GM06990 (cell line): ENCODE measurements around the gene RICTOR.
A peak's percentile ranks its signal among the peaks of the same experiment; 100 is the strongest.

Experiments used
- DNase-seq: peaks from one replicate; pipeline ENCODE4 v3.0.0-alpha.2; 2011; ENCODE audit not compliant: insufficient read length; ENCODE audit errors: extremely low read depth
- H3K27me3 ChIP-seq: replicated peaks from 2 replicates; pipeline ENCODE4 v1.6.0; 2011; ENCODE audit warnings: low read length; ENCODE audit not compliant: control insufficient read depth, insufficient read depth
- H3K36me3 ChIP-seq: 2 replicates; pipeline ENCODE4 v1.5.1; 2011; ENCODE audit warnings: low read length; ENCODE audit not compliant: control insufficient read depth, insufficient read depth
- H3K4me3 ChIP-seq: replicated peaks from 2 replicates; pipeline ENCODE4 v1.5.1; 2011; ENCODE audit warnings: low read depth, mild to moderate bottlenecking, control low read depth, low read length
- CTCF ChIP-seq: IDR thresholded peaks from 2 replicates; pipeline ENCODE4 v1.5.1; 2011; ENCODE audit warnings: low read length, control low read depth, mild to moderate bottlenecking, inconsistent platforms; ENCODE audit not compliant: insufficient read depth, poor library complexity, severe bottlenecking

Gene RICTOR

GRCh38 chr5:39072925-39073766, 1.1 kb downstream of the RICTOR start:
- Histone ChIP-seq H3K27me3 (no peaks in the 10 kb centered on the region), H3K4me3 (peak overlapping the region; percentile 89), H3K36me3 (no peaks in the 10 kb centered on the region)
- TF ChIP-seq CTCF: no peak
- DNase-seq: peak; percentile 81

GRCh38 chr5:39068099-39068498, 6.1 kb downstream of the RICTOR start:
- no peak overlapping the region for H3K4me3 ChIP-seq
- no peak for DNase-seq
- no peaks in the 10 kb centered on the region for H3K27me3 ChIP-seq
- TF ChIP-seq CTCF: no peak
- H3K36me3 ChIP-seq: peaks cover 8% of the 10 kb centered on the region

GRCh38 chr5:39064450-39064849, 9.7 kb downstream of the RICTOR start:
- peaks cover 8% of the 10 kb centered on the region for H3K36me3 ChIP-seq
- H3K4me3 ChIP-seq: no peak overlapping the region
- no peak for TF ChIP-seq CTCF
- H3K27me3 ChIP-seq: no peaks in the 10 kb centered on the region
- no peak for DNase-seq

- no peak for TF ChIP-seq CTCF
- DNase-seq: no peak
- H3K36me3 ChIP-seq: peaks cover 8% of the 10 kb centered on the region
- H3K27me3 ChIP-seq: no peaks in the 10 kb centered on the region
- H3K4me3 ChIP-seq: no peak overlapping the region
Observed at GRCh38 chr5:39063037-39063436, 11.2 kb downstream of the RICTOR start.

GRCh38 chr5:39062530-39062929, 11.7 kb downstream of the RICTOR start:
- no peak for TF ChIP-seq CTCF
- Histone ChIP-seq H3K27me3 (no peaks in the 10 kb centered on the region), H3K36me3 (peaks cover 8% of the 10 kb centered on the region), H3K4me3 (no peak overlapping the region)
- DNase-seq: no peak

GRCh38 chr5:39062104-39062503, 12.1 kb downstream of the RICTOR start:
- DNase-seq: no peak
- TF ChIP-seq CTCF: no peak
- Histone ChIP-seq H3K27me3 (no peaks in the 10 kb centered on the region), H3K4me3 (no peak overlapping the region), H3K36me3 (peaks cover 8% of the 10 kb centered on the region)
